Adrenal gland (tissue), 12 donors: ENCODE results near the gene ACSL5. TPM values are rescaled to one million over a fixed set of nuclear protein-coding genes. Genes with fewer than 3 reads are reported as not detected.
A peak's percentile ranks its signal among the peaks of the same experiment; 100 is the strongest.

Source experiments
- DNase-seq, 7 donors: peaks; one replicate each; pipeline ENCODE4 v3.0.0-alpha.2; 2019 to 2020
- H3K27ac ChIP-seq, 5 donors: fragments of 200-600 bp; sonication (generic) in 4 of 5; 1 replicate in 3 of 5; 2 replicates in 2 of 5; pipeline versions ENCODE4 v1.5.1 to v1.8.0; 2016 to 2020; ENCODE audit warnings: mild to moderate bottlenecking in 1 of 5
- H3K27me3 ChIP-seq: fragments of 200-600 bp; 2 replicates; pipeline ENCODE4 v1.8.0; 2021
- H3K36me3 ChIP-seq, 2 donors: fragments of 200-600 bp; replicated peaks in 1 of 2; 1 replicate in 1 of 2; 2 replicates in 1 of 2; pipeline versions ENCODE4 v1.5.1 to v1.8.0; 2018 to 2022
- H3K4me1 ChIP-seq, 2 donors: fragments of 200-600 bp; replicated peaks in 1 of 2; 1 replicate in 1 of 2; 2 replicates in 1 of 2; pipeline versions ENCODE4 v1.5.1 to v1.8.0; 2018 to 2021
- H3K4me3 ChIP-seq, 4 donors: fragments of 200-600 bp; sonication (generic) in 3 of 4; one replicate each; pipeline ENCODE4 v1.5.1; 2016 to 2018
- H3K9me3 ChIP-seq, 3 donors: fragments of 200-600 bp; sonication (generic) in 1 of 3; replicated peaks in 1 of 3; 1 replicate in 2 of 3; 2 replicates in 1 of 3; pipeline versions ENCODE4 v1.5.1 to v1.8.0; 2016 to 2021
- CTCF ChIP-seq, 6 experiments: fragments of 450-650 bp in 4 of 6; fragments of 200-600 bp in 2 of 6; sonication (generic) in 1 of 6; IDR thresholded peaks; 1 replicate in 5 of 6; 2 replicates in 1 of 6; pipeline versions ENCODE4 v1.5.1 to v1.8.0; 2016 to 2021; ENCODE audit warnings: antibody characterized with exemption in 6 of 6, mild to moderate bottlenecking in 2 of 6, moderate library complexity in 1 of 6
- POLR2A ChIP-seq, 2 donors: fragments of 450-650 bp; IDR thresholded peaks; one replicate each; pipeline ENCODE4 v1.6.1; 2017; ENCODE audit warnings: antibody characterized with exemption in 2 of 2, mild to moderate bottlenecking in 2 of 2, moderate library complexity in 1 of 2
- WGBS, 4 donors: extraction: QIAGEN DNeasy Blood & Tissue Kit in 2 of 4; methylation state at CpG; one replicate each; pipeline versions ENCODE4 v1.1.5 to v1.1.7; 2013 to 2017; 5-methylcytosine and 5-hydroxymethylcytosine counted together
- intact Hi-C, 2 donors: fragments of 100-400 bp; cut with DNase I; formaldehyde crosslinking; loops; one replicate each; pipeline versions ENCODE4 v1.14.1 to v1.15.0; 2022 to 2023
- polyA plus RNA-seq, 3 donors: library from polyadenylated mRNA; stranded (reverse); fragments of 200-250 nt in 2 of 3; fragments of 350-450 nt in 1 of 3; fragmentation: Illumina TruSeq in 1 of 3; extraction: RNeasy Lipid Tissue Mini Kit (QIAGEN cat#74804) in 1 of 3; gene quantifications; one replicate each; pipeline ENCODE4 v1.2.3, GENCODE V29; 2013 to 2014
- total RNA-seq, 9 donors: library from RNA; depleted of rRNA in 4 of 9; stranded (reverse); fragments of >200 nt in 4 of 9; fragments of 120-200 nt in 1 of 9; fragmentation: NEBNext Ultra II Directional in 1 of 9; extraction: Animal tissue kit (Norgen Biotek cat#: 25700) in 1 of 9; gene quantifications; one replicate each; pipeline versions ENCODE4 v1.1.0 to v1.2.4, GENCODE V29; 2013 to 2023
- donor health status: healthy with polysubstance abuse.
- donor health status: Bipolar disorder and iron deficiency.
- donor health status: DM: yes; HTN: yes; CAD: no.
- donor health status: DM: no; HTN: no; CAD: no.
- donor health status: DM: no; HTN: no; CAD: no.
- donor health status: DM: yes; HTN: yes; CAD: no.

Gene ACSL5
- total and polyA plus RNA-seq, 12 donors = 2.1 to 8.6 (median 6.7) TPM

GRCh38 chr10:112359606-112360307, 14.2 kb upstream of the ACSL5 start:
- peaks cover 17 to 31% of the 10 kb centered on the region in 2 donors for H3K4me1 ChIP-seq
- no peak overlapping the region for H3K4me3 ChIP-seq
- intact Hi-C loops = no loop called here
- 74 to 82% (median 80%) methylated on average over 8 of the region's 8 CpGs for WGBS, 4 donors
- peak overlapping the region in 1 of 5 donors; percentile 86 for H3K27ac ChIP-seq
- TF ChIP-seq CTCF (IDR thresholded peaks at IDR 0.05) (no peak), POLR2A (IDR thresholded peaks at IDR 0.05) (no peak)
- no peaks in the 10 kb centered on the region for H3K36me3 ChIP-seq
- DNase-seq = no peak
- no peaks in the 10 kb centered on the region for H3K27me3 ChIP-seq
- H3K9me3 ChIP-seq = no peaks in the 10 kb centered on the region

GRCh38 chr10:112360308-112361270, 13.3 kb upstream of the ACSL5 start:
- TF ChIP-seq CTCF (IDR thresholded peaks at IDR 0.05) (no peak), POLR2A (IDR thresholded peaks at IDR 0.05) (no peak)
- peak; percentile 39 to 89 (median 80) for DNase-seq
- Histone ChIP-seq H3K27ac (peak overlapping the region in 4 of 5 donors; percentile 34 to 86 (median 64)), H3K27me3 (no peaks in the 10 kb centered on the region), H3K9me3 (no peaks in the 10 kb centered on the region), H3K4me1 (peaks cover 22 to 39% of the 10 kb centered on the region in 2 donors), H3K4me3 (no peak overlapping the region), H3K36me3 (no peaks in the 10 kb centered on the region)
- intact Hi-C loops = no loop called here
- 64 to 70% (median 66%) methylated on average over 12 to 13 of the region's 13 CpGs for WGBS, 4 donors

GRCh38 chr10:112361951-112362751, 11.8 kb upstream of the ACSL5 start:
- Histone ChIP-seq H3K36me3 (no peaks in the 10 kb centered on the region), H3K4me1 (peaks cover 24 to 39% of the 10 kb centered on the region in 2 donors), H3K4me3 (no peak overlapping the region), H3K27me3 (no peaks in the 10 kb centered on the region), H3K9me3 (no peaks in the 10 kb centered on the region), H3K27ac (peak overlapping the region; percentile 31 to 86 (median 58))
- intact Hi-C loops = no loop called here
- DNase-seq = peak; percentile 65 to 95 (median 92)
- 21 to 35% (median 26%) methylated on average over 6 of the region's 6 CpGs for WGBS, 4 donors
- TF ChIP-seq POLR2A (IDR thresholded peaks at IDR 0.05) = no peak
- no peak for TF ChIP-seq CTCF (IDR thresholded peaks at IDR 0.05)
